Gastrocnemius medialis (tissue), 4 donors: ENCODE measurements around the gene CRIP3. TPM values are rescaled to one million over a fixed set of nuclear protein-coding genes. Genes with fewer than 3 reads are reported as not detected.

Experiments
- ATAC-seq, 2 donors: fragments of 150-250 bp; one replicate each; pipeline ENCODE4 v1.9.1; 2016
- DNase-seq, 2 donors: peaks; one replicate each; pipeline ENCODE4 v3.0.0-alpha.2; 2019
- H3K27ac ChIP-seq, 4 donors: fragments of 200-600 bp; sonication (generic); 1 replicate in 1 of 4; 2 replicates in 3 of 4; pipeline ENCODE4 v1.5.1; 2016 to 2018; ENCODE audit warnings: mild to moderate bottlenecking in 2 of 4, moderate library complexity in 1 of 4
- H3K27me3 ChIP-seq, 3 donors: fragments of 200-600 bp; sonication (generic) in 2 of 3; 1 replicate in 1 of 3; 2 replicates in 2 of 3; pipeline versions ENCODE4 v1.5.1 to v1.6.0; 2016 to 2019; ENCODE audit warnings: mild to moderate bottlenecking in 1 of 3, moderate library complexity in 1 of 3
- H3K36me3 ChIP-seq, 2 donors: fragments of 200-600 bp; sonication (generic) in 1 of 2; one replicate each; pipeline ENCODE4 v1.5.1; 2017 to 2018
- H3K4me1 ChIP-seq, 2 donors: fragments of 200-600 bp; sonication (generic) in 1 of 2; one replicate each; pipeline ENCODE4 v1.5.1; 2016 to 2017; ENCODE audit warnings: mild to moderate bottlenecking in 2 of 2
- H3K4me3 ChIP-seq, 4 donors: fragments of 200-600 bp; sonication (generic) in 3 of 4; 1 replicate in 1 of 4; 2 replicates in 3 of 4; pipeline ENCODE4 v1.5.1; 2016 to 2019; ENCODE audit warnings: mild to moderate bottlenecking in 2 of 4
- H3K9me3 ChIP-seq, 3 donors: fragments of 200-600 bp; sonication (generic) in 2 of 3; 1 replicate in 1 of 3; 2 replicates in 2 of 3; pipeline ENCODE4 v1.5.1; 2016 to 2019
- POLR2A ChIP-seq, 2 donors: fragments of 450-650 bp; IDR thresholded peaks; one replicate each; pipeline ENCODE4 v1.6.1; 2017; ENCODE audit warnings: antibody characterized with exemption in 2 of 2, mild to moderate bottlenecking in 2 of 2, moderate library complexity in 2 of 2
- in situ Hi-C, 4 donors: fragments of 200-750 bp; cut with MboI; loops; one replicate each; pipeline versions ENCODE4 v1.15.0 to v1.8.0; 2017; ENCODE audit warnings: low sequenced_read_pairs in 4 of 4
- intact Hi-C: fragments of 100-400 bp; cut with DNase I; formaldehyde crosslinking; loops from one replicate; pipeline ENCODE4 v1.15.1; 2023; ENCODE audit warnings: low total_unique reads
- total RNA-seq, 4 donors: library from RNA; depleted of rRNA; stranded (reverse); fragments of >200 nt; gene quantifications; one replicate each; pipeline versions ENCODE4 v1.1.0 to v1.2.3, GENCODE V29; 2016
- TF ChIP-seq, protein P1 (sequence below), 5 experiments: fragments of 450-650 bp in 3 of 5; fragments of 200-600 bp in 2 of 5; sonication (generic) in 2 of 5; IDR thresholded peaks in 4 of 5; conservative IDR thresholded peaks in 1 of 5; 1 replicate in 4 of 5; 2 replicates in 1 of 5; pipeline ENCODE4 v1.5.1; 2016 to 2019; ENCODE audit warnings: antibody characterized with exemption in 5 of 5, mild to moderate bottlenecking in 3 of 5, moderate library complexity in 3 of 5

Gene CRIP3
- total RNA-seq, 4 donors from 2014 or later: 0.68 TPM; not detected in 3

DNA sequence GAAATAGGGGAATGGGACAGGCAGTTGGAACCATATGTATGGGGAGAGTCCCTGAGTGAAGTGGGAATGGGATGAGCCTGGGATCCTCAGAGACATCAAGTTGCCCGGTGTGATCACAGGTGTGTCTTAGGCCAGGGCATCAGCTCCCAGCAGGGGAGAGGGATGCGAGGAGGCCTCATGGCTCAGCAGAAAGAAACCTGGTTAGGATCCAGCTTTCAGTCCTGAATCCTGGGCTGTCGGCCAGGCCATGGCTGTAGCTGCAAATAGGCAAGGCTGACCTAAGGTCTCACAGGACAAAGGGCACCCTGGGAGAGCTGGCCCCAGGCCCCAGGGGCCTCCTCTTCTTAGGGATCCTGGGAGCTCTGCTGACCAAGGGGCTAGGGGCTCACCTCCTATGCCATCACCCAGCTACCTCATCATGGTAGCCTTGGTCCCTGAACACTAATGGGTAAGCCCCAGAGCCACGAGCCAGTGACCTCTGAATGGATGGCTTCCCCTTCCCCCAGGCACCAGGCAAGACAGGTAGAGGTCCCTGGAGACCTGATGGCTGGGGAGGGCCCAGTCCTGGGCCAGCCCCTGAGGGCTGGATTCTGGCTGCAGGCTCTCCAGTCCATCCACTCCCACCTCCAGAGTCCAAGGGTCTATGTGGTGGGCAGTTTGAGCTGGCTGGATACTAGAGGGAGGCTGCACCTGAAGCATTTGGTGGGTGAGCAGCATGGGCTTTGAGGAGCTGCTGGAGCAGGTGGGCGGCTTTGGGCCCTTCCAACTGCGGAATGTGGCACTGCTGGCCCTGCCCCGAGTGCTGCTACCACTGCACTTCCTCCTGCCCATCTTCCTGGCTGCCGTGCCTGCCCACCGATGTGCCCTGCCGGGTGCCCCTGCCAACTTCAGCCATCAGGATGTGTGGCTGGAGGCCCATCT, 10.7 kb downstream of the CRIP3 start, which contains the start of gene SLC22A7:
Gene SLC22A7 (plus strand): TSS at position 617 of the 921 bp plus-strand sequence. CDS start 99 bp downstream, at position 716.
- intact Hi-C loops (no loop called here), in situ Hi-C loops (no loop called here)
- Histone ChIP-seq H3K4me3 (no peak within 1 kb of the TSS), H3K27ac (no peak within 1 kb of the TSS), H3K9me3 (no peaks in the 10 kb centered on the region), H3K27me3 (peaks cover 5 to 9% (median 6%) of the 10 kb centered on the region in 3 donors), H3K36me3 (no peaks in the 10 kb centered on the region), H3K4me1 (no peaks in the 10 kb centered on the region)
- ATAC-seq: no peak
- no peak for DNase-seq
- no peak for TF ChIP-seq POLR2A (IDR thresholded peaks at IDR 0.05)
- TF ChIP-seq, protein P1, sequence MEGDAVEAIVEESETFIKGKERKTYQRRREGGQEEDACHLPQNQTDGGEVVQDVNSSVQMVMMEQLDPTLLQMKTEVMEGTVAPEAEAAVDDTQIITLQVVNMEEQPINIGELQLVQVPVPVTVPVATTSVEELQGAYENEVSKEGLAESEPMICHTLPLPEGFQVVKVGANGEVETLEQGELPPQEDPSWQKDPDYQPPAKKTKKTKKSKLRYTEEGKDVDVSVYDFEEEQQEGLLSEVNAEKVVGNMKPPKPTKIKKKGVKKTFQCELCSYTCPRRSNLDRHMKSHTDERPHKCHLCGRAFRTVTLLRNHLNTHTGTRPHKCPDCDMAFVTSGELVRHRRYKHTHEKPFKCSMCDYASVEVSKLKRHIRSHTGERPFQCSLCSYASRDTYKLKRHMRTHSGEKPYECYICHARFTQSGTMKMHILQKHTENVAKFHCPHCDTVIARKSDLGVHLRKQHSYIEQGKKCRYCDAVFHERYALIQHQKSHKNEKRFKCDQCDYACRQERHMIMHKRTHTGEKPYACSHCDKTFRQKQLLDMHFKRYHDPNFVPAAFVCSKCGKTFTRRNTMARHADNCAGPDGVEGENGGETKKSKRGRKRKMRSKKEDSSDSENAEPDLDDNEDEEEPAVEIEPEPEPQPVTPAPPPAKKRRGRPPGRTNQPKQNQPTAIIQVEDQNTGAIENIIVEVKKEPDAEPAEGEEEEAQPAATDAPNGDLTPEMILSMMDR (IDR thresholded peaks at IDR 0.05 in 4 of 5, conservative IDR thresholded peaks at IDR 0.05 in 1 of 5): no peak

DNA sequence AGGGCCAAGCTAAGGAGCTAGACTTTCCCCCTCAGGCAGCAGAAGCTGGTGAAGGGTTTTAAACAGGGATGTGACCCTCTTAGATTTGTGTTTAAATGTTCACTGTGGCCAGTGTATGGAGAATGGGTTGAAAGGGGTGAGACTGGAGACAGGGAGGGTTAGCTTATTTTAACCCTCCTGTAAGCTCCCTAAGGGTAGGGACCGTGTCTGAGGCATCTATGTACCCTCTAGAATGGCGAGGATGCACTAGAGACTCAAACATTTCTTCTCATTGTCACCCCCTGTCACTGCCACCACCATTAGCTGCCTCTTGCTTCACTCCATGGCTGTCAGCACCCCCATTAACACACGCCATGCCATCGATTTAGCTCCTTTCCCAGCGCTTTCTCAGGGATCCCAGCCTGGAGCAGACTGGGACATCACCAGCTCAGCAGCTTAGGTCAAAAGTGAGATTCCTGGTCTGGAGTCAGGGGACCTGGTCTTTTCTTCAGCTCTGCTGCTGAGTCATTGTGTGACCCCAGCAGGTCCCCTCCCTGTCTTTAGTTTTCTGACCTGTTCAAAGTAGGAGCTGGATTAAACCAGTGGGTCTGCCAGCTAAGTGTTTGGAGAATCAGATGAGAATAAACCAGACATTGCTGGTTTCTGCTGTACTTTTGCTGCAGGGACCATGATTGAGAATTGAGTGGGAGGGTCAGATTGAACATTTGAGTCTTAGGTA, 11.7 kb downstream of the CRIP3 start:
- H3K4me1 ChIP-seq: no peaks in the 10 kb centered on the region
- in situ Hi-C loops: no loop called here
- TF ChIP-seq, protein P1 (IDR thresholded peaks at IDR 0.05 in 4 of 5, conservative IDR thresholded peaks at IDR 0.05 in 1 of 5): no peak
- no peak for TF ChIP-seq POLR2A (IDR thresholded peaks at IDR 0.05)
- no peak for DNase-seq
- peaks cover 5 to 9% (median 6%) of the 10 kb centered on the region in 3 donors for H3K27me3 ChIP-seq
- no peak overlapping the region for H3K27ac ChIP-seq
- H3K36me3 ChIP-seq: no peaks in the 10 kb centered on the region
- intact Hi-C loops: no loop called here
- no peak for ATAC-seq
- no peak overlapping the region for H3K4me3 ChIP-seq
- H3K9me3 ChIP-seq: no peaks in the 10 kb centered on the region

DNA sequence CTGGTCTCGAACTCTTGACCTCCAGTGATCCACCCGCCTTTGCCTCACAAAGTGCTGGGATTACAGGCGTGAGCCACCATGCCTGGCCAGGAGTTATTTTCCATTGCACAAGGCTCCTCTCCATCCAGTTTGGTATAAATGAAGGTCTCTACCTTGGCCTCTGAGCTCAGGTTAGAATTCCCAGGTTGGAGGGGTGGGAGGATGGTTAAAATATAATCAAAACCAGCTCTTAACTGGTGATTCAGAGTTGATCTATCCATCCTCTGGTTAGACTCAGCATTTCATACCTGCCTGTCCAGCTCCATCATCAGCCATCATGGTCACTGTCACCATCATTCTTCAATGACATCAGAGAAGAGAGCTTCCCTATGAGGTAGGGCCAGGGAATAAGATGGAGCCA, 13.2 kb downstream of the CRIP3 start:
- DNase-seq (no peak), ATAC-seq (no peak)
- Histone ChIP-seq H3K4me3 (no peak overlapping the region), H3K27me3 (peaks cover 0 to 3% (median 0%) of the 10 kb centered on the region in 3 donors), H3K27ac (no peak overlapping the region), H3K36me3 (no peaks in the 10 kb centered on the region), H3K9me3 (no peaks in the 10 kb centered on the region), H3K4me1 (no peaks in the 10 kb centered on the region)
- intact Hi-C loops: no loop called here
- in situ Hi-C loops: no loop called here
- TF ChIP-seq POLR2A (IDR thresholded peaks at IDR 0.05): no peak
- TF ChIP-seq, protein P1 (IDR thresholded peaks at IDR 0.05 in 4 of 5, conservative IDR thresholded peaks at IDR 0.05 in 1 of 5): no peak

DNA sequence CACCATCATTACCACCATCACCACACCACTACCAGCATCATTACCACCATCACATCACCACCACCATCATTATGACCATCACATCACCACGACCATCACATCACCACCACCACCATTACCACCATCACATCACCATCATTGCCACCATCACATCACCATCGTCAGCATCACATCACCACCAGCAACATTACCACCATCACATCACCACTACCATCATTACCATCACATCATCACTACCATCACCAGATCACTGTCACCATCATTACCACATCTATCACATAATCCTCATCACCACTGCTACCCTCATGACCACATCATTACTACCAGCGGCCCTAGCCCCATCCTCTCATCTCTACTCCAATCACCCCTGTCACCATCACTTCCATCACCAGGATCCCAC, 14.1 kb downstream of the CRIP3 start:
- Histone ChIP-seq H3K9me3 (no peaks in the 10 kb centered on the region), H3K4me1 (no peaks in the 10 kb centered on the region), H3K27me3 (no peaks in the 10 kb centered on the region), H3K36me3 (no peaks in the 10 kb centered on the region), H3K27ac (no peak overlapping the region), H3K4me3 (no peak overlapping the region)
- in situ Hi-C loops (no loop called here), intact Hi-C loops (no loop called here)
- TF ChIP-seq, protein P1 (IDR thresholded peaks at IDR 0.05 in 4 of 5, conservative IDR thresholded peaks at IDR 0.05 in 1 of 5): no peak
- TF ChIP-seq POLR2A (IDR thresholded peaks at IDR 0.05): no peak
- no peak for DNase-seq
- ATAC-seq: no peak
